A673 (cell line): ENCODE results near the gene PTGIS. TPM values are rescaled to one million over a fixed set of nuclear protein-coding genes. Genes with fewer than 3 reads are reported as not detected.

Experiments used
- BruUV-seq: library from RNA; stranded (reverse); fragments of 400-500 nt; replicated peaks from 2 replicates; lab custom pipeline; 2021; lab: Mats Ljungman, UMichigan
- CTCF ChIA-PET: fragments of 300-600 bp; sonication (Branson Sonifier 250); formaldehyde crosslinking; loops from one replicate; lab custom pipeline; 2022; ENCODE audit warnings: antibody characterized with exemption; lab: Charles Lee
- POLR2A ChIA-PET: fragments of 300-600 bp; sonication (Branson Sonifier 250); formaldehyde crosslinking; loops from one replicate; lab custom pipeline; 2022; ENCODE audit warnings: antibody characterized with exemption; ENCODE audit not compliant: low non-redundant PET; lab: Charles Lee
- DNase-seq: peaks from one replicate; pipeline ENCODE4 v3.0.0-alpha.2; 2015; ENCODE audit warnings: low spot score
- H3K27ac ChIP-seq: fragments of 200-600 bp; sonication (generic); 2 replicates; pipeline ENCODE4 v1.5.1; 2016; ENCODE audit warnings: mixed run types, low read depth, mild to moderate bottlenecking, mixed read lengths, antibody characterized with exemption, low read length; ENCODE audit not compliant: poor library complexity, severe bottlenecking
- H3K27me3 ChIP-seq: fragments of 200-600 bp; sonication (generic); replicated peaks from 2 replicates; pipeline ENCODE4 v1.6.1; 2017; ENCODE audit warnings: mixed run types, low read depth, mild to moderate bottlenecking, mixed read lengths, antibody characterized with exemption, low read length; ENCODE audit not compliant: insufficient read depth, poor library complexity
- H3K36me3 ChIP-seq: fragments of 200-600 bp; sonication (generic); 2 replicates; pipeline ENCODE4 v1.6.1; 2016; ENCODE audit warnings: mixed run types, mild to moderate bottlenecking, mixed read lengths, antibody characterized with exemption, low read length; ENCODE audit not compliant: insufficient read depth, poor library complexity, severe bottlenecking
- H3K4me1 ChIP-seq: fragments of 200-600 bp; sonication (generic); 2 replicates; pipeline ENCODE4 v1.6.1; 2017; ENCODE audit warnings: mixed run types, mild to moderate bottlenecking, mixed read lengths, antibody characterized with exemption, low read length; ENCODE audit not compliant: insufficient read depth, poor library complexity, severe bottlenecking
- H3K4me3 ChIP-seq: fragments of 200-600 bp; sonication (generic); 2 replicates; pipeline ENCODE4 v1.5.1; 2016; ENCODE audit warnings: low read depth, mixed run types, mild to moderate bottlenecking, mixed read lengths, low read length; ENCODE audit not compliant: poor library complexity, severe bottlenecking
- H3K9me3 ChIP-seq: fragments of 200-600 bp; sonication (generic); 2 replicates; pipeline ENCODE4 v1.6.1; 2016; ENCODE audit warnings: mixed run types, low read depth, mild to moderate bottlenecking, mixed read lengths, antibody characterized with exemption, low read length; ENCODE audit not compliant: poor library complexity, severe bottlenecking
- CTCF ChIP-seq: fragments of 300-800, 200-600 bp; sonication (generic); conservative IDR thresholded peaks from 2 replicates; pipeline ENCODE4 v1.5.1; 2017; ENCODE audit warnings: low read depth, mild to moderate bottlenecking, antibody characterized with exemption, low read length, moderate library complexity, mixed read lengths
- EZH2 ChIP-seq: fragments of 200-600 bp; sonication (generic); IDR thresholded peaks from 2 replicates; pipeline ENCODE4 v1.6.1; 2017; ENCODE audit warnings: borderline replicate concordance, low read depth, mild to moderate bottlenecking, mixed read lengths, antibody characterized with exemption, low read length; ENCODE audit not compliant: poor library complexity, severe bottlenecking
- intact Hi-C: fragments of 100-400 bp; cut with micrococcal nuclease; formaldehyde crosslinking; loops from one replicate; pipeline ENCODE4 v1.10.0; 2022; ENCODE audit not compliant: unreplicated experiment
- total RNA-seq: library from RNA; stranded (reverse); gene quantifications from 2 replicates; pipeline ENCODE4 v1.2.3, GENCODE V29; 2021

PTGIS gene
- total RNA-seq, 1 experiment from 2014 or later: not detected

GRCh38 chr20:49561256-49561655 is 6.7 kb downstream of the PTGIS start:
- H3K27ac ChIP-seq: no peak overlapping the region
- BruUV-seq: no TSS peak
- ChIA-PET POLR2A (interaction anchor here (0.6 kb wide), 1 partner anchor 33 kb away, joined by 3 read pairs; no protein-coding TSS in a partner anchor), CTCF (no interaction called here)
- DNase-seq: no peak
- TF ChIP-seq EZH2 (no peak), CTCF (no peak)
- intact Hi-C loops: no loop called here
- H3K4me1 ChIP-seq: no peaks in the 10 kb centered on the region
- H3K9me3 ChIP-seq: no peaks in the 10 kb centered on the region
- H3K4me3 ChIP-seq: no peak overlapping the region
- H3K36me3 ChIP-seq: no peaks in the 10 kb centered on the region
- peaks cover 21% of the 10 kb centered on the region for H3K27me3 ChIP-seq

GRCh38 chr20:49560646-49561045 is 7.3 kb downstream of the PTGIS start:
- POLR2A ChIA-PET: interaction anchor here (0.6 kb wide), 1 partner anchor 34 kb away, joined by 3 read pairs; no protein-coding TSS in a partner anchor
- TF ChIP-seq EZH2 (no peak), CTCF (no peak)
- CTCF ChIA-PET: no interaction called here
- no TSS peak for BruUV-seq
- H3K36me3 ChIP-seq: no peaks in the 10 kb centered on the region
- intact Hi-C loops: no loop called here
- peaks cover 25% of the 10 kb centered on the region for H3K27me3 ChIP-seq
- no peaks in the 10 kb centered on the region for H3K4me1 ChIP-seq
- H3K27ac ChIP-seq: no peak overlapping the region
- no peak overlapping the region for H3K4me3 ChIP-seq
- DNase-seq: no peak
- H3K9me3 ChIP-seq: no peaks in the 10 kb centered on the region

- CTCF ChIA-PET: no interaction called here
- no peak for TF ChIP-seq CTCF
- no peak for TF ChIP-seq EZH2
Observed at GRCh38 chr20:49560186-49560585, 7.8 kb downstream of the PTGIS start.

More at GRCh38 chr20:49560186-49560585, 7.8 kb downstream of the PTGIS start:
- no peaks in the 10 kb centered on the region for H3K36me3 ChIP-seq
- POLR2A ChIA-PET: no interaction called here
- no peaks in the 10 kb centered on the region for H3K9me3 ChIP-seq
- no peak overlapping the region for H3K4me3 ChIP-seq
- intact Hi-C loops: no loop called here
- DNase-seq: no peak
- no peak overlapping the region for H3K27ac ChIP-seq
- no TSS peak for BruUV-seq
- no peaks in the 10 kb centered on the region for H3K4me1 ChIP-seq
- peaks cover 30% of the 10 kb centered on the region for H3K27me3 ChIP-seq
